Fibroblast of the aortic adventitia (primary cell): Measurements from ENCODE around the gene NARS2. TPM values are rescaled to one million over a fixed set of nuclear protein-coding genes. Genes with fewer than 3 reads are reported as not detected.

Experiments used
- DNase-seq: peaks from one replicate; pipeline ENCODE4 v3.0.0-alpha.2; 2010; ENCODE audit warnings: low read depth
- H3K4me3 ChIP-seq: 2 replicates; pipeline ENCODE4 v1.5.1; 2011; ENCODE audit warnings: low read depth, mild to moderate bottlenecking, control low read depth, low read length, moderate library complexity
- CTCF ChIP-seq: IDR thresholded peaks from 2 replicates; pipeline ENCODE4 v1.5.1; 2011; ENCODE audit warnings: mild to moderate bottlenecking, low read length, control low read depth, inconsistent platforms; ENCODE audit not compliant: insufficient read depth
- total RNA-seq: library from RNA; depleted of rRNA; stranded (reverse); fragments of >200 nt; gene quantifications from 2 replicates; pipeline ENCODE4 v1.2.3, GENCODE V29; 2012; ENCODE audit warnings: low replicate concordance

The NARS2 gene
- total RNA-seq, 1 donor = 15.1 TPM

- H3K4me3 ChIP-seq = no peak overlapping the region
- no peak for TF ChIP-seq CTCF
- no peak for DNase-seq
These were observed 20.1 kb upstream of the NARS2 start for GRCh38 chr11:78594814-78595213.

GRCh38 chr11:78588517-78588916, 13.9 kb upstream of the NARS2 start:
- TF ChIP-seq CTCF = no peak
- no peak overlapping the region for H3K4me3 ChIP-seq
- DNase-seq = no peak

- TF ChIP-seq CTCF = no peak
- no peak overlapping the region for H3K4me3 ChIP-seq
- no peak for DNase-seq
These were observed 12.8 kb upstream of the NARS2 start for GRCh38 chr11:78587446-78587845.

GRCh38 chr11:78586452-78587046, 11.9 kb upstream of the NARS2 start:
- peak; percentile 45 for TF ChIP-seq CTCF
- no peak for DNase-seq
- no peak overlapping the region for H3K4me3 ChIP-seq

- no peak overlapping the region for H3K4me3 ChIP-seq
- DNase-seq = no peak
- TF ChIP-seq CTCF = no peak
These were observed 9.2 kb upstream of the NARS2 start for GRCh38 chr11:78583889-78584288.

GRCh38 chr11:78577495-78577894, 2.8 kb upstream of the NARS2 start:
- DNase-seq = no peak
- H3K4me3 ChIP-seq = no peak overlapping the region
- TF ChIP-seq CTCF = no peak

GRCh38 chr11:78576549-78577097, 2.0 kb upstream of the NARS2 start:
- DNase-seq = no peak
- no peak for TF ChIP-seq CTCF
- no peak overlapping the region for H3K4me3 ChIP-seq
